ENCODE results near the gene MYOM1.

DNA sequence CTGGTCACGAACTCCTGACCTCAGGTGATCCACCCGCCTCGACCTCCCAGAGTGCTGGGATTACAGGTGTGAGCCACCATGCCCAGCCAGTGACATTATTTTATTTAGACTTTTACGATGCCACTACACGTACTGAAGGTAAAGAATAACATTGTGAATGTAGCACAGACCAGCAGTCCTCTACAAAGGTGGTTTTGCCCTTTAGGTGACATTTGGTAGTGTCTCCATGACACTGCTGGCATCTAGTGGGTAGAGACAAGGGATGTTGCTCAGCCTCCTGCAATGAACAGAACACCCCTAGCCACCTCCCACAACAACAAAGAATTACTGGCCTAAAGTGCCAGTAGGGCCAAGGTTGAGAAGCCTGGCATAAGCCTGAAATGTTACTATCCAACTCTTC lies 69.5 kb downstream of the MYOM1 start:
- TF ChIP-seq, protein P1, sequence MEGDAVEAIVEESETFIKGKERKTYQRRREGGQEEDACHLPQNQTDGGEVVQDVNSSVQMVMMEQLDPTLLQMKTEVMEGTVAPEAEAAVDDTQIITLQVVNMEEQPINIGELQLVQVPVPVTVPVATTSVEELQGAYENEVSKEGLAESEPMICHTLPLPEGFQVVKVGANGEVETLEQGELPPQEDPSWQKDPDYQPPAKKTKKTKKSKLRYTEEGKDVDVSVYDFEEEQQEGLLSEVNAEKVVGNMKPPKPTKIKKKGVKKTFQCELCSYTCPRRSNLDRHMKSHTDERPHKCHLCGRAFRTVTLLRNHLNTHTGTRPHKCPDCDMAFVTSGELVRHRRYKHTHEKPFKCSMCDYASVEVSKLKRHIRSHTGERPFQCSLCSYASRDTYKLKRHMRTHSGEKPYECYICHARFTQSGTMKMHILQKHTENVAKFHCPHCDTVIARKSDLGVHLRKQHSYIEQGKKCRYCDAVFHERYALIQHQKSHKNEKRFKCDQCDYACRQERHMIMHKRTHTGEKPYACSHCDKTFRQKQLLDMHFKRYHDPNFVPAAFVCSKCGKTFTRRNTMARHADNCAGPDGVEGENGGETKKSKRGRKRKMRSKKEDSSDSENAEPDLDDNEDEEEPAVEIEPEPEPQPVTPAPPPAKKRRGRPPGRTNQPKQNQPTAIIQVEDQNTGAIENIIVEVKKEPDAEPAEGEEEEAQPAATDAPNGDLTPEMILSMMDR (IDR thresholded peaks at IDR 0.05; ENCODE audit: extremely low read depth in 1 of 2, insufficient read depth in 1 of 2, low read depth in 1 of 2, low read length in 2 of 2): no peak
- TF ChIP-seq EZH2 (IDR thresholded peaks at IDR 0.05; ENCODE audit: borderline replicate concordance, low read depth, low read length, severe bottlenecking) (no peak), POLR2A (IDR thresholded peaks at IDR 0.05; ENCODE audit: low read depth, low read length) (no peak), POLR2AphosphoS5 (IDR thresholded peaks at IDR 0.05; ENCODE audit: insufficient read depth, low read depth, low read length) (no peak)
